Measurements from ENCODE around the gene IFNL1.

- no peak for TF ChIP-seq EZH2 (IDR thresholded peaks at IDR 0.05; ENCODE audit: borderline replicate concordance, insufficient read depth, low read length, poor library complexity, severe bottlenecking)
- no peak for TF ChIP-seq POLR2AphosphoS5 (IDR thresholded peaks at IDR 0.05)
- no peak for TF ChIP-seq CTCF (IDR thresholded peaks at IDR 0.05; ENCODE audit: poor library complexity, severe bottlenecking)
- TF ChIP-seq SMC3 (conservative IDR thresholded peaks at IDR 0.05; ENCODE audit: poor library complexity): no peak
- TF ChIP-seq RAD21 (conservative IDR thresholded peaks at IDR 0.05): no peak
- no peak for TF ChIP-seq TAF1 (IDR thresholded peaks at IDR 0.05; ENCODE audit: low read depth)
- no peak for TF ChIP-seq REST (IDR thresholded peaks at IDR 0.05; ENCODE audit: borderline replicate concordance)
- no peak for TF ChIP-seq EP300 (conservative IDR thresholded peaks at IDR 0.05; ENCODE audit: poor library complexity, severe bottlenecking)
- no peak for TF ChIP-seq MXI1 (conservative IDR thresholded peaks at IDR 0.05; ENCODE audit: poor library complexity, severe bottlenecking)
These were observed 25.1 kb downstream of the IFNL1 start for GRCh38 chr19:39321117-39321831.
